Adipocyte (in vitro differentiated cells): Measurements from ENCODE around the gene ARHGEF37.
"Not testable (repeated sequence)": the region's sequence is repeated elsewhere in the genome, so short reads cannot be mapped to it uniquely, and the experiment has no call there.

Experiments
- DNase-seq: peaks from one replicate; pipeline ENCODE4 v3.0.0-alpha.2; 2015; ENCODE audit warnings: low read depth
- H3K27me3 ChIP-seq: replicated peaks from 2 replicates; pipeline ENCODE4 v1.7.0; 2013; ENCODE audit warnings: mild to moderate bottlenecking, low read length, moderate library complexity; ENCODE audit not compliant: control insufficient read depth, insufficient read depth
- H3K36me3 ChIP-seq: 2 replicates; pipeline ENCODE4 v1.7.0; 2013; ENCODE audit warnings: low read length, mild to moderate bottlenecking, moderate library complexity; ENCODE audit not compliant: control insufficient read depth, insufficient read depth, severe bottlenecking
- H3K4me1 ChIP-seq: 2 replicates; pipeline ENCODE4 v1.7.0; 2013; ENCODE audit warnings: mild to moderate bottlenecking, low read length, moderate library complexity; ENCODE audit not compliant: control insufficient read depth, insufficient read depth
- H3K4me3 ChIP-seq: 2 replicates; pipeline ENCODE4 v1.7.0; 2013; ENCODE audit warnings: mild to moderate bottlenecking, low read length, moderate library complexity
- H3K9ac ChIP-seq: 2 replicates; pipeline ENCODE4 v1.7.0; 2013; ENCODE audit warnings: mild to moderate bottlenecking, low read length, moderate library complexity
- H3K9me3 ChIP-seq: 2 replicates; pipeline ENCODE4 v1.7.0; 2013; ENCODE audit warnings: mild to moderate bottlenecking, low read length, moderate library complexity; ENCODE audit not compliant: control insufficient read depth

Gene ARHGEF37

DNA sequence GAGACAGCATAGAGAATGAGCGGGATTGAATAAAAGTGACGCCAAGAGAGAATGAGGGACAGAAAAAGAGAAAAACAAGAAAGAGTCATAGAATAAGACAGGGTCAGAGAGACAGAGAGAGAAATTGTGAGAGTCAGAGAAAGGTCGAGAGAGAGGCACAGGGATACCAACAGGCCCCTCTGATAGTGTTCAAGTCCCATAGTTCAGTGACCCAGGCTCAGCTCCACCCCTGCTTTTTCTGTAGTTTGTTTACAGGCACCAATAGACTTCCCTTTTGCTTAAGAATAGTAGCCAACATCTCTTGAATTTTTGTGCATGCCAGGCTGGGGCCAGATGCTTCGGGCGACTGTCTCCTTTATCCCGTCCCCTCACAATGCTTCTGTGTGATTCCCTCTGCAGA, 62.5 kb downstream of the ARHGEF37 start:
- Histone ChIP-seq H3K27me3 (peaks cover 4% of the 10 kb centered on the region), H3K4me3 (no peak overlapping the region), H3K4me1 (peaks cover 27% of the 10 kb centered on the region), H3K9ac (no peak overlapping the region), H3K36me3 (no peaks in the 10 kb centered on the region), H3K9me3 (no peaks in the 10 kb centered on the region)
- DNase-seq: no peak

- no peak overlapping the region for H3K9ac ChIP-seq
- peaks cover 25% of the 10 kb centered on the region for H3K4me1 ChIP-seq
- H3K36me3 ChIP-seq: no peaks in the 10 kb centered on the region
- no peaks in the 10 kb centered on the region for H3K9me3 ChIP-seq
- H3K27me3 ChIP-seq: peaks cover 4% of the 10 kb centered on the region
- no peak overlapping the region for H3K4me3 ChIP-seq
- DNase-seq: no peak
Measured at GRCh38 chr5:149644629-149645028, 63.3 kb downstream of the ARHGEF37 start.

- Histone ChIP-seq H3K9me3 (no peaks in the 10 kb centered on the region), H3K4me3 (no peak overlapping the region), H3K36me3 (no peaks in the 10 kb centered on the region), H3K9ac (no peak overlapping the region), H3K27me3 (peaks cover 4% of the 10 kb centered on the region), H3K4me1 (peaks cover 19% of the 10 kb centered on the region)
- no peak for DNase-seq
Measured at GRCh38 chr5:149645236-149645635, 63.9 kb downstream of the ARHGEF37 start.

- no peak for DNase-seq
- peaks cover 14% of the 10 kb centered on the region for H3K4me1 ChIP-seq
- no peak overlapping the region for H3K9ac ChIP-seq
- peaks cover 4% of the 10 kb centered on the region for H3K27me3 ChIP-seq
- H3K36me3 ChIP-seq: no peaks in the 10 kb centered on the region
- no peaks in the 10 kb centered on the region for H3K9me3 ChIP-seq
- no peak overlapping the region for H3K4me3 ChIP-seq
Measured at GRCh38 chr5:149645725-149646124, 64.4 kb downstream of the ARHGEF37 start.

- peaks cover 4% of the 10 kb centered on the region for H3K27me3 ChIP-seq
- H3K9ac ChIP-seq: no peak overlapping the region
- no peak overlapping the region for H3K4me3 ChIP-seq
- no peak for DNase-seq
- no peaks in the 10 kb centered on the region for H3K36me3 ChIP-seq
- peaks cover 6% of the 10 kb centered on the region for H3K4me1 ChIP-seq
- H3K9me3 ChIP-seq: no peaks in the 10 kb centered on the region
Measured at GRCh38 chr5:149646564-149646963, 65.3 kb downstream of the ARHGEF37 start.

DNA sequence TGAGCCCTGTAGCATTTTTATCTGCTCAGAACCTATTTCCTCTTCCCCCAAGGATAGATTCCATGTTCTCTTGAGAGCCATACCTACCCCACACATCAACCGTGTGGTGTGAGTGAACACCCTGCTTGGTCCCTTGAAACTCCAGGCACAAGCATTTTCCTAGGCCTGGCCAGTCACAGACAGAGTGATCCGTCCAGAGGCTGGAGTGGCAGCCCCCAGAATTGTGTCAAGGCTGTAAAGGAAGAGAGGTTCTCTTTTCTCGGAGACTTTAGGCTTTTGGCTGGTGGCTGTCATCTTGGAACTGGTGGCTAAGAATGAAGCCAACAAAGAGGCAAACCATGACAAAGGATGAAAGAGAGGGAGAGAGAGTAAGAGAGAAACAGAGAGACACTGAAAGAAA, 66.0 kb downstream of the ARHGEF37 start:
- Histone ChIP-seq H3K9ac (no peak overlapping the region), H3K9me3 (no peaks in the 10 kb centered on the region), H3K36me3 (no peaks in the 10 kb centered on the region), H3K4me1 (peaks cover 3% of the 10 kb centered on the region), H3K4me3 (no peak overlapping the region), H3K27me3 (peaks cover 4% of the 10 kb centered on the region)
- DNase-seq: no peak

DNA sequence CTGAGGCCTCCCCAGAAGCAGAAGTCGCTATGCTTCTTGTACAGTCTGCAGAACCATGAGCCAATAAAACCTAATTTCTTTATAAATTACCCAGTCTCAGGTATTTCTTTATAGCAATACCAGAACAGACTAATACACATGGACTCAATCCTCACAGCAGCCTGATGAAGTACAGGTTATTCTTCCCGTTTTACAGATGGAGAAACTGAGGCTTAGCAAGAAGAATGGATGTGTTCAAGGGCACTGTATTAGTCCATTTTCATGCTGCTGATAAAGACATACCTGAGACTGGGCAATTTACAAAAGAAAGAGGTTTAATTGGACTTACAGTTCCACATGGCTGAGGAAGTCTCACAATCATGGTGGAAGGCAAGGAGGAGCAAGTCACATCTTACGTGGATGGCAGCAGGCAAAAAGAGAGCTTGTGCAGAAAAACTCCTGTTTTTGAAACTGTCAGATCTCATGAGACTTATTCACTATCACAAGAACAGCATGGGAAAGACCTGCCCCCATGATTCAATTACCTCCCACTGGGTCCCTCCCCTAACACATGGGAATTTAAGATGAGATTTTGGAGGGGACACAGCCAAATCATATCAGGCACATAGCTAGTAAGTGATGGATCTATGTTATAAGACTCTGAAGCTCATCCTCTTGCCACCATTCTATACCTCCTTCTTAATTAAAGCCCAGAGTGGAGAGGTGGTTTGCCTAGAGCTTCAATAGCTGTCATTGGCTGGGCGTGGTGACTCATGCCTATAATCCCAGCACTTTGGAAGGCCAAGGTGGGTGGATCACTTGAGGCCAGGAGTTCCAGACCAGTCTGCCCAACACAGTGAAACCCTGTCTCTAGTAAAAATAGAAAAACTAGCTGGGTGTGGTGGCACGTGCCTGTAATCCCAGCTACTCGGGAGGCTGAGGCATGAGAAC, 67.4 kb downstream of the ARHGEF37 start:
- not testable (repeated sequence) for H3K9ac ChIP-seq, H3K27me3 ChIP-seq, DNase-seq

DNA sequence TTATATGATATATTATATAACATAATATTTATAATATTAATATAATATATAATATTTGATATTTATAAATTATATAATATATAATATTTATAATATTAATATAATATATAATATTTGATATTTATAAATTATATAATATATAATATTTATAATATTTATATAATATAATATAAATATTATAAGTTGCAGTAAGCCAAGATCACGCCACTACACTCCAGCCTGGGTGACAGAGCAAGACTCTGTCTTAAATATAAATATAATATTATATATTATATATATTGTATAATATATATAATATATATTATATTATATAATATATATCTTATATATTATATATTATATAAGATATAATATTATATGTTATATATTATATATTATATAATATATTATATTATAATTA, 68.4 kb downstream of the ARHGEF37 start:
- not testable (repeated sequence) for H3K9ac ChIP-seq, H3K4me1 ChIP-seq, DNase-seq, H3K36me3 ChIP-seq, H3K9me3 ChIP-seq, H3K4me3 ChIP-seq, H3K27me3 ChIP-seq

More for the DNA sequence above, 67.4 kb downstream of the ARHGEF37 start:
- H3K36me3 ChIP-seq, H3K4me1 ChIP-seq, H3K9me3 ChIP-seq, H3K4me3 ChIP-seq: not testable (repeated sequence)

DNA sequence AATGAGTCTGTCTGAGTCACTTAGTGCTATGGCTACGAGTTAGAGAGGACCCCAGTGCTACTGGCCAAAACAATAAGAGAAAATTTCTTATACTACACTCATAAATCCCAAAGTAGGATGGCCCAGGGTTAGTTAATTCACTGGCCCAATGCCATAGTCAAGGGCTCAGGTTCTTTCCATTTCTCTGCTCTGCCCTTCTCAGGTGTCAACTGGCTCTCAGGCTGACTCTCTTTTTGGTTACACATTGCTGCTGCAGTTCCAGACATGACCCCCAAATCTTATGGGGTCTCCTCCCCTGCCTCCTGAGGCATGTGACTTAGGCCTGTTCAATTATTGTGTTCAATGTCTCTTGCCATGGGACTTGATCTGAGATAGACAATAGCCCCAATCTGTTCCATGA, 70.4 kb downstream of the ARHGEF37 start:
- H3K36me3 ChIP-seq: no peaks in the 10 kb centered on the region
- no peak overlapping the region for H3K4me3 ChIP-seq
- H3K9ac ChIP-seq: no peak overlapping the region
- peaks cover 13% of the 10 kb centered on the region for H3K27me3 ChIP-seq
- H3K9me3 ChIP-seq: peaks cover 1% of the 10 kb centered on the region
- H3K4me1 ChIP-seq: no peaks in the 10 kb centered on the region
- DNase-seq: no peak

DNA sequence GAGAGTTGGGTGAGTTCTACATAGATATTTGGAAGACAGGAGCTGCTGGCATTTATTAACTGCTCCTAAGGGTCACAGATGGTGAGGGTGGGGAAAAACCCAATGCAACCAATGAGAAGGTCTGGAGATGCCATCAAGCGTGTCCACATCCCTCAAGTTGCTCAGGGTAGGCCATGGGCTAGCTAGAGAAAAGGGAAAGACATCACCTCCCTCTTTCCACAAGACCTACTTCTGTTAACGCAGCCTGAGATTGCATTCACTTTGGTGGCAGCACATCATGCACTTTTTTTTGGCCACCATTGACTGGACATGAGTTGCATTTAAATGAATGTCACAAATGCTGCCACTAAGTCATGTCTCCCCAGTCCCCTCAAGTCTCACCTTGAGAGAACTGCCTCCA, 71.4 kb downstream of the ARHGEF37 start:
- H3K9me3 ChIP-seq: peaks cover 8% of the 10 kb centered on the region
- H3K27me3 ChIP-seq: peaks cover 22% of the 10 kb centered on the region
- H3K9ac ChIP-seq: no peak overlapping the region
- DNase-seq: no peak
- H3K4me1 ChIP-seq: no peaks in the 10 kb centered on the region
- H3K36me3 ChIP-seq: no peaks in the 10 kb centered on the region
- H3K4me3 ChIP-seq: no peak overlapping the region

DNA sequence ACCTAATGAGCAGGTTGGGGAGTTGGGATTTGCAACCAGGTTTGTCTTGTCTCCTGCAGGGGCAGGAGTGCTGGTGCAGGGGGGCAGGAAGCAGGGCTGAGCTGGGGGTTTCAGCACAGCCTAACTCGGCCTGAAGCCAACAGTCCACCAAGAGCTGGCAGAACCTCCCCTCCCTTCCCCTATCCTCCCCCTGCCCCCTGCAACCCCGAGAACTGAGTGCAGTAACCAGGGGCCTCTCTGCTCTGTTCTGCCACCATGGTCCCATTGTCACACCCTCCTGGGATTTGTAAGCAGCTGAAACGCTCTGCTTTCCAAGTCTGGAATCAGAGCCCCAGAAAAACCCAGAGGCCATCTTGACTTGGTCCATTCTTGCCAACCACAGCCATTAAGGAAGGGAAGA, 72.9 kb downstream of the ARHGEF37 start:
- H3K4me1 ChIP-seq: no peaks in the 10 kb centered on the region
- DNase-seq: no peak
- no peaks in the 10 kb centered on the region for H3K36me3 ChIP-seq
- peaks cover 8% of the 10 kb centered on the region for H3K9me3 ChIP-seq
- H3K27me3 ChIP-seq: peaks cover 37% of the 10 kb centered on the region
- no peak overlapping the region for H3K9ac ChIP-seq
- no peak overlapping the region for H3K4me3 ChIP-seq
